ENCODE data around the gene RAD9A.

Gene RAD9A

DNA sequence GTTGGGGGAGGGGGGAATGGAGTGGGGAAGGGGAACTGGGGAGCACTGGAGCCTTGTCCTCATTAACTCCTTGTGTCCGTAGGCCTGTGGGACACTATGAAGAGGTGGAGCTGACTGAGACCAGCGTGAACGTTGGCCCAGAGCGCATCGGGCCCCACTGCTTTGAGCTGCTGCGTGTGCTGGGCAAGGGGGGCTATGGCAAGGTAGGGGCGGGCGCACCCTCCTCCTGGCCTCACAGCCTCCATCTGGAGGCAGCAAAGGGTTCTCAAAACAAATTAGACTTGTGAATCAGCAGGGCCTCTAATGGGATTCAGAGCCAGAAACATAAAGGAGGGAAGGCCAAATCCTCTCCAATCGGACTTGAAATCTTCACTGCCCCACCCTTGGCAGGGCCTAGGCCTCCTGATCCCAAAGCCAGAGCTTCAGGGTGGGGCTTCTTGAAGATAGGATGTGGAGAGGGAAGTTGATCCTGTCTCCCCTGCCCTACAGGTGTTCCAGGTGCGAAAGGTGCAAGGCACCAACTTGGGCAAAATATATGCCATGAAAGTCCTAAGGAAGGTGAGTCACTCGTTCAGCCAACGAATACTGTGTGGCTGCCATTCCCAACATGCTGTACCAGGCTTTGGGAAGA, 37.4 kb downstream of the RAD9A start:
- no peak for DNase-seq

DNA sequence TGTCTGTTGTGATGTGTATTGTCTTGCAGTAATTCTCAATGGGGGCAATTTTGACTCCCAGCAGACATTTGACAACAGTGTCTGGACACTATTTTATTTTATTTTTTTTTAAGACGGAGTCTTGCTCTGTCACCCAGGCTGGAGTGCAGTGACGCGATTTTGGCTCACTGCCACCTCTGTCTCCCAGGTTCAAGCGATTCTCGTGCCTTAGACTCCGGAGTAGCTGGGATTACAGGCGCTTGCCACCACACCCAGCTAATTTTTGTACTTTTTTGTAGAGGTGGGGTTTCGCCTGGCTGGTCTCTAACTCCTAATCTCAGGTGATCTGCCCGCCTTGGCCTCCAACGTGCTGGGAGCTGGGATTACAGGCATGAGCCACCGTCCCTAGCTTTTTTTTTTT, 37.9 kb downstream of the RAD9A start:
- no peak for DNase-seq

DNA sequence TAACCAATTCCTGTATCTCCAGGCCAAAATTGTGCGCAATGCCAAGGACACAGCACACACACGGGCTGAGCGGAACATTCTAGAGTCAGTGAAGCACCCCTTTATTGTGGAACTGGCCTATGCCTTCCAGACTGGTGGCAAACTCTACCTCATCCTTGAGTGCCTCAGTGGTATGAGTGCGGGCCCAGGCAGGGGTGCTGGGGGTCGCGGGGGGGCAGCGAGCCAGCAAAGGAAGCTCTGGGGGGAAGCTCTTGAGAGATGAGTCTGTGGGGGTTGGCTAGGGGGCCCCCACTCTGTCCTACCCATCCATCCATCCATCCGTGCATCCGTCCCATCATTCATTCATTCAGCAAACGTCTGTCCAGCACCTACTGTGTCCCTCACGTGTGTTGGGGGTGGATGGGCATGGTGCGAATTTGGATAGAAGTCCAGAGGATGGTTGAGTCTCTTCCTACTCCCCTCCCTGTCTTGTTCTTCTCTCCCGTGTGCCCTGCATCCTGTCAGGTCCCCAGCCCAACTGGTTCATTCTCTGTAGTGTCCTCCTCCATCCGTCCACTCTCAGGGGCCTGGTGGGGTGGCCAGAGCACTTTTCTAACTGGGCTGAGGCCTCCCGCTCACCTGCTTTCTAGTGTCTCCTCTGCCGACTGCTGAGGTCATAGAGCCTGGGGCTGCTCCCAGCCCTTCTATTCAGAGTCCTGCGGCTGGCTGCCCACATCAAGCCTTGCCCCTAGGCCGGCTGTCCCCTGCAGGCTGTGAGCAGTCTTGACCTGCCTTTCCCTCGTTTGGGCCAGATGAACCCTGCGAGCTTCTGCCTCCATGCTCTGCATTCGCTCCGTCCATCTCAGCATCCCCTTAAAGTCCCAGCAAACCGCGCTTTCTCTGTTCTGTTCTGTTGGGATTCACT, 39.8 kb downstream of the RAD9A start:
- DNase-seq, result no peak

DNA sequence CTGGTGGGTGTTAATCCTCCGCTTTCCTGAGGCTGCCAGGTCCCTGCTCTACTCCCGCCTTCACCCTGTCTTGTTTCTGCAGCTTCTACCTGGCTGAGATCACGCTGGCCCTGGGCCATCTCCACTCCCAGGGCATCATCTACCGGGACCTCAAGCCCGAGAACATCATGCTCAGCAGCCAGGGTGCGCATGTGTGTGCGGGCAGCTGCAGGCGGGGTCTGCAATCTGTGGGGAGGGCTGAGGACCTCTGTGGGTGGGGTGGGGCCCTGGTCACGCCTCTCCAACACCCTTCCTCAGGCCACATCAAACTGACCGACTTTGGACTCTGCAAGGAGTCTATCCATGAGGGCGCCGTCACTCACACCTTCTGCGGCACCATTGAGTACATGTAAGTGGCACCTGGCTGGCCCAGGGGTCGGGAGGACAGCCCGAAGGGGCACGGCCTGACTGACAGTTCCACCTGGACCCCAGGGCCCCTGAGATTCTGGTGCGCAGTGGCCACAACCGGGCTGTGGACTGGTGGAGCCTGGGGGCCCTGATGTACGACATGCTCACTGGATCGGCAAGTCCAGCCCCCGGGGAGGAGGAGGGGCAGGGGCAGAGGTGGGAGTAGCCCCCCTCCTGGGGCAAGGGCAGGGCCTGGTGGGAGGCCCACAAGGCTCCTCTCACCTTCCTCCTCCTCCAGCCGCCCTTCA, 41.0 kb downstream of the RAD9A start:
- DNase-seq, result no peak

DNA sequence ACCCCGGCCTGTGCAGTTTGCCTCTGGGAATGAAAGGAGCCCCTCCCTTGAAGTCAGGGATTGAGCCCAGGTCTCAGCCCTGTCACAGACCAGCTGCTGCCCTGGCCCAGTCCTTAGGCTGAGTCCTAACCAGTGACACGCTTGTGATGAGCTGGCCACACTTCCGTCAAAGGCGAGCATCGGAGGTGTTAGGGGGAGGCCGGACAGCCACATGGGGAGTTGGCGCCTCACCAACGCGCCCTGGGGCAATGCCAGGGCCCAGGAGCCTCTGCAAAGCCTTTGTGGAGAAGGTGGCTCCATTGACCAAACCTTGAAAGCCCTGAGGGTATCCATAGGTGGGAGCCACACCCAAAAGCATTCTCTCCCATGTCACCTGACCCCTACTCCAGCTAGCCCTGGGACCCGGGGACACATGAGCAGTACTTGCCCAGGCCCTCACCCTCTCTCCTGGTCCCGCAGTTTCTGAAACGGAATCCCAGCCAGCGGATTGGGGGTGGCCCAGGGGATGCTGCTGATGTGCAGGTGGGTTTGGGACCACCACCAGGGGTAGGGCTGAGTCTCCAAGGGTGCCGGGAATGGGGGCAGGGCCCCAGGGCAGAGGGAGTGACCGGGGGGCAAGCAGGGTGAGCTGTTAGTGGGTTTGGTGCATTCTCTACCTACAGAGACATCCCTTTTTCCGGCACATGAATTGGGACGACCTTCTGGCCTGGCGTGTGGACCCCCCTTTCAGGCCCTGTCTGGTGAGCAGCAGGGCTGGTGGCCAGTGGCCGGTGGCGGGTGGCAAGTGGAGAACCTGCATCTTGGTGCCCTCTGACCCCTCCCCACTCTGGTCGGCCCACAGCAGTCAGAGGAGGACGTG, 42.0 kb downstream of the RAD9A start:
- no peak for DNase-seq

DNA sequence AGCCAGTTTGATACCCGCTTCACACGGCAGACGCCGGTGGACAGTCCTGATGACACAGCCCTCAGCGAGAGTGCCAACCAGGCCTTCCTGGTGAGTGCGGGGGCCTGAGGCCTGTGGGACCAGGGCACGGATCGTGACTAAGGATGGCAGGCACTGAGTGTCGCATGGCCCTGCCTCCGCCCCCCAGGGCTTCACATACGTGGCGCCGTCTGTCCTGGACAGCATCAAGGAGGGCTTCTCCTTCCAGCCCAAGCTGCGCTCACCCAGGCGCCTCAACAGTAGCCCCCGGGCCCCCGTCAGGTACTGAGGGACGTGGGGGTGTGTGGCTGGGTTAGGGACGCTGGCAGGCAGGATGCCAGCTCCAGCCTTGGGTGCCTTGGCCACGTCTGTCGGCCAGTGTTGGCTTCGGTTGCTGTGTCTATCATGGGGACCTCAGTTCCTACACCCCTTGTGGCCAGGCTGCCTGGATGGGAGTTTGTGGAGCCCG, 42.7 kb downstream of the RAD9A start:
- no peak for DNase-seq

DNA sequence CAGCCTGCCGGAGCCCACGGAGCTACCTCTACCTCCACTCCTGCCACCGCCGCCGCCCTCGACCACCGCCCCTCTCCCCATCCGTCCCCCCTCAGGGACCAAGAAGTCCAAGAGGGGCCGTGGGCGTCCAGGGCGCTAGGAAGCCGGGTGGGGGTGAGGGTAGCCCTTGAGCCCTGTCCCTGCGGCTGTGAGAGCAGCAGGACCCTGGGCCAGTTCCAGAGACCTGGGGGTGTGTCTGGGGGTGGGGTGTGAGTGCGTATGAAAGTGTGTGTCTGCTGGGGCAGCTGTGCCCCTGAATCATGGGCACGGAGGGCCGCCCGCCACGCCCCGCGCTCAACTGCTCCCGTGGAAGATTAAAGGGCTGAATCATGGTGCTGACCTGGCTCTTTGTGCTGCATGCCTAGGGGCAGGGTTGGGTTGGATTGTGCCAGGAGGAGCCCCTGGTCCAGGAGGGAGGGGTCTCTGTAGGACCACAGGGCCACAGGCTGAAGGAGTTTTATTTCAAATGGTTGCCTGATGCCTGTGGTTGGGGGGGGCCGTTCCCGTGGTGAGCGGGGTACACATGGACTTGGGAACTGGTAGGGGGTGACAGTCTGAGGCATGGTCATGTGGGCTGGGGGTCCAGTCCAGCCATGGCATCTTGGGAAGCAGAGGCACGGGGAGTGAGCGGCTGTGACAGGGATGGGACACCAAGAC, 43.4 kb downstream of the RAD9A start:
- no peak for DNase-seq

DNA sequence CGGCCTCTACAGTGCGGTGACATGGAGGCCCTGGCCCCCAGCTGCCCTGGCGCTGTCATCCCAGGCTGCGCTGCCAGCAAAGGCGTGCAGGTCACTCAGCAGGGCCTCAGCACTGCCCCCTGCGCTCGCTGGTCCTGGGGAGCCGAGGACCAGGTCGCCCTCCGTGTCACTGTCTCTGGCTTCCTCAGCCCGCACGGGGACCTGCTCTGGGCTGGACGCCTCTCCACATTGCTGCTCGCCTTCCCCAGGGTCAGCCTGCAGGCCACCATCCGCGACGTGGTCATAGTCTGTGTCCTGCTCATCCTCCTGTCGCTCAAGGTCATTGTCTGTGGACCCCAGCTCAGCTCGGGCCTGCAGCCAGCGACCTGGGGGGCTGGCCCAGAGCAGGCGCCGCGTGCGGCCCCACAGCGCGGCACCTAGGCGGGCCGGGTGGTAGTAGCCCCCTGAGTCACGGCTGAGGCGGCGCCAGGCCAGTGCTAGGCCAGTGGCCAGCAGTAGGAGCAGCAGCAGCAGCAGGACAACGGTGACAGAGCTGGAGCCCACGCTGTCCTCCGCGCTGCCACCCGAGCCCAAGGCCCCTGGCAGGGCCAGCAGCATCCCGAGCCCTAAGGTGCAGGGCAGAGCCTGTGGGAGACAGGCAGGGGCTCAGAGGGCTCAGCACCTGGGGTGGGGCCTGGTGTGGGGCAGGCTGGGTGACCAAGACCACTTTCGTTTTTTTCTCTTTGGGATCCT, 44.1 kb downstream of the RAD9A start:
- no peak for DNase-seq

DNA sequence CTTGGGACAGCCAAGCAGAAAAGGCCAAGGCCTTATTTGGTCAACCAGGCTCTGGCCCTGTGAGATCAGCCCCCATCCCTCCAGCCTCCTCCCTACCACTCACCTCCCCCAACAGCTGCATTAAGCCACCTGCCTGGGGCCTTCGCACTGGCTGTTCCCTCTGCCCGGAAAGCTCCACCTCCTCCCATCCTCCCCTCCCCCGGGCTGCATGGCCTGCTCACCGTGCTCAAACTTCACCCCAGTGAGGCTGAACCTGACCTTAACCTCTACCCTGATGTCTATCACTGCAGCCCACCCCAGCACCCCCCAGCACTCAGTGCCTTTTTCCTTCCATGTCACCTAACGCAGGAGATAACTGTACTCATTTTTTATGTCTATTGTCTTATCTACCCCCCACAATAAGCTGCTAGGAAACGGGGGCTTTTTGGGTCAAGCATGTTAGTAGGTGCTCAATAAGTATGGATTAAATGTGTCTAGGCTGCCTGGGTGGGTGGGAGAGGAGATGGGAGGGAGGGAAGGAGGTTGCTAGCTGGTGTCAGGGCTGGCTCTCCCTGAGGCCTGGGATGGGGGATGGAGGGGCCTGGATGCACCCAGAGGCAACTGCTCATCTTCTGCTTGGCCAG, 44.8 kb downstream of the RAD9A start:
- DNase-seq, result no peak

DNA sequence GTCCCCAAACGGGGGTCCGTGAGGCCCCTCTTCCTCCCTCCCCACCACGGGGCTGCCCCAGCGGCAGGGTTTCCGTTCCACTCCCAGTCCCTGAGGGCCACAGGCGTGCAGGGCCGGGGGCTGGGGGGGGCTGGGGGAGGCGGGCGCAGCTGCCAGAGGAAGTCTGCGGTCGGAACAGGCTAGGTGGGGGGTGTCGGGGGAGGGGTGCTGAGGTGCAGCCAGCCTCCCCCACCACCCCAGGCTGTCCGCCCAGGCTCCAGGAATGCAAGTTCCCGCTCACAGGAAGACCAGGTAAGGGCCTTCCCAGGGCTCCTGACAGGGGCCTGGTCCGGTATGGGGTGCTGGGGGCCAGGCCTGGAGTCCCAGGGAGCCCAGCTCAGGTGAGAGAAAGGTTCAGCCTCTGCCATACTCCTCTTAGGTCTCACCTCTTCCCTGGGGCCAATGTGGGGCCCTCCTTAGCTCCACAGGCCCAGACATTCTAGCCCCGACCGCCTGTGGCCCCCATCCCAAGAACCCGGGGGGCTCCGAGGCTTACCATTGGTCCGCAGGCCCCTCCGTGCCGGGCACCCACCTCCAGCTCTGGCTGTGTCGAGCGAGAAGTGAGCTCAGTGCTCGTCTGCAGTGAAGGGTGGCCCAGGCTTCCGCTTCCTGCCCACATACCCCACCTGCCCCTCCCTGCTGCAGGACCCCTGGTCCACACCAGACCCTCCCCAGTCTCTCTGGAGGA, 45.5 kb downstream of the RAD9A start, which contains the start of gene PTPRCAP:
Gene PTPRCAP (minus strand): TSS at position 601 of the 727 bp plus-strand sequence. CDS start 63 bp downstream, at position 538.
- DNase-seq, result no peak

DNA sequence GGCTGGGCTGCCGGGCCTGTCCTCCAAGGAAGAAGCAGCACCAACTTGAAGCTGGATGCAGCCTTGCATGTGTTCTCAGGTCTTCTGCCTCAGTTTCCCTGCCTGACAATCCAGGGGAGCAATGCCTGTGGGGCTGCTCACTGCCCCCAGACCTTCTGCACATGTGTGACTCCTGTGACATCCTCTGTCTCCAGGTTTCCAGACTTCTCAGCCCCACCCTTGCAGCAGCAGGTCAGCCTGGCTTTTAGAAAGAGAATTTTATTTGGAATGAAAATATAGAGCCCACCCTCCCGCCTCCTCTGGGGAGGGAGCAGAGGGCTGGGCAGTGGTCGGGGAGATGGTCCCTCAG, 46.0 kb downstream of the RAD9A start:
- DNase-seq, result no peak

DNA sequence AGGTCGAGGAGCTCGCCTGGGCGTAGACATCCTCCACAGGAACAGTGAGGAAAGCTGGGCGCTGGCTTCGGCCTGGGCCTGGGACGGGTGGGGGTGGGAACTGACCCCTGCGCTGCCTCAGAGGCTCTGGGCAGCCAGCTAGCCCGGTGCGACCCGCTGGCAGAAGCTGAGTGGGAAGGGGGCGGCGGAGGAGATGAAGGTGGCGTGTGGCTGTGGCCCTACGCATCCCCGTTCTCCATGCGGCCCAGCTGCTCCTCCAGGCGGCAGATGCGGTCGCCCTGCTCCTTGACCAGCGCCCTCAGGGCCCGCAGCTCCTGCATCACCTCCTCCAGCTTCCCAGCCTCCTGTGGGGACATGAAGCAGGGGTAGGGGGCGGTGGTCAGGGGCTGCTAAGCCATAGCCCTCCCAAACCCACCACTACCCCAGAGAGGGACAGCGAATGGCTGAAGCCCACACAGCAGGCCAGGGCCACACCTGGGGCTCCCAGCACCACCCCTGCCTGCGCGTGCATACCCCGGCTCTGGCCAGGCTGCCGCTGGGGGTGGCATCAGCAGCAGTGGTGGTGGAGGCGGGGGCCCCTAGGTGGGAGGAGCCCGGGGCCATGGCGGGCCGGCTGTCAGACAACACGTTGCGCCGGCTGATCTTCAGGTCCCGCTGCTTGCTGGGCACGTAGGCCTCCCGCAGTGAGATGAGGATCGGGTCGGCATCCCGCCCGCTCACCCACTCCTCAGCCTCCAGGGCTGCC, 46.5 kb downstream of the RAD9A start:
- DNase-seq, result no peak

DNA sequence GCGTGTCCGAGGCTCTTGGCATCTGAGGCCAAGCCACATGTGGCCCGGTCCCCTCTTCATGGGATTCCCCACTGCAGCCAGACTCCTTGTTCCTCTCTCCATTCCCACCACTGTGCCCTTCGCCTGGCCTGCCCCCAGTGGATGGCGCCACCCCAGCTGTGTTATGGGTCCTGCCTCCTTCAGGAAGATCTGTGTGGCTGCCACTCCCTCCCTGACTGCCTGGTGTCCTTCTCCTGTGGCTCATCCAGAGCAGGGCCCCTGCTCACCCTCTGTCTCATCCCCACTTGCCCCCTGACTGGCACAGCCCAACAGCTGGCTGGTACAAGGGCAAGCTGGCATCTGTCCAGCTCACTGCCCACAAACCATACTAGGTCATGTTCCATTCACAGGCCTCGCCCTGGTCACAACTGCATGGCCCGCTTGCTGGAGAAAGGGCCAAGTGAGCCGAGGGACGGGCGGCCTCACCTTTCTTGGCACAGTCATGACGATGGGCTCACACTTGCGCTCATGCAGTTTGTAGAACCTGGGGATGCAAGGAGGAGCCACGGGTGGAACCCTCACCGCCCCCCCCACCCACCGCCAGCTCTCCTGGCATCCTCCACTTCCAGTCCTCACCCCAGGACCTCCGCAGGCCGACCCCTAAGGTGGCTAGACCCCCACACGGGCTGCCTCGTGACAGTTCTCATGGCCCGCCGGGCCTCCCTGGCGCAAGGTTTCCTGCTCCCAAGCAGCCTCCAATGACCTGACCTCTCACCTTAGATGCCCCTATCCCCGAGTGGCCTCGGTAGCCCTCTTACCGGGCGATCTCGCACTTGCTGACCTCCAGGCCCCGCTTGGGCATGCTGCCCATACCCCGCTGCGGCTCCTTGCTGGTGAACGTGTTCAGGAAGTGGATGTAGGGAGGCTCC, 47.8 kb downstream of the RAD9A start:
- no peak for DNase-seq

DNA sequence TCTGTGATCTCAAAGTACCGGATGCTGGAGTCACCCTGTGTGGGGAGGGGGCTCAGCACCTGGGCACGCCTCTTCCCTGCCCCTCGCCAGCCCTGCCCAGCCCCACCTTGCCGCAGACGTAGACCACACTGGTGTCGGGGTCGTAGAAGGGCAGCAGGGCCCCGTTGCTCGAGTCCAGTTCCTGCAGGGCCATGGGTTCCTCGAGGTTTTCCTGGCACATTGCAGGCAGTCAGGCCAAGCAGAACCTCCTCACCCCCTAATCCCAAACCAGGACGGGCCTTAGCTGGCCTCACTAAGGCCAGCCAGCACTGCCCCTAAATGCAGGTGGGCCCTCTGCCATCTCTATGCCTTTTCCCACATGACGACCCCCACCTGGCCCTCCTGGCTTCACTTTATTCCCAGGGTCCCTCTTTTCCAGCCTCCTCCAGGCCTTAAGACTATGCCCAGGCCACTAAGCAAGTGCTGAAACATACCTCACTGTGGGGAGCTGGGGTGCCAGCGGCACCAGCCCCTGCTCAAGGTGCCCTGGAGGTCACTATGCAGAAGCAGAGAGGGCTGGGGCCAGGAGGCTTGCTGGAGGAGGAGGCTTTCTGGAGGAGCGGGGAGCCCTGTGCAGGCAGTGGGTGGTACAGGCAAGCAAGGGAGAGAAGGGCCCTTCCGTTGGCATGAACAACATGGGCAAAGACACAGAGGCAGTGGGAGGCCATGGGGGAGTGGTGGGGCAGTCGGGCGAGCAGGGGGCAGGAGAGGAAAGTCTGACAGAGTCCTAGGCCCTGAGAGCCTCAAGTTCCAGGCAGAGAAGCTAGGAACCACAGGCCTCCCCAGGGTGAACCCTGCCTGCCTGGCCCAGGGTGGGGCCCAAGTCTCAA, 48.7 kb downstream of the RAD9A start:
- no peak for DNase-seq

DNA sequence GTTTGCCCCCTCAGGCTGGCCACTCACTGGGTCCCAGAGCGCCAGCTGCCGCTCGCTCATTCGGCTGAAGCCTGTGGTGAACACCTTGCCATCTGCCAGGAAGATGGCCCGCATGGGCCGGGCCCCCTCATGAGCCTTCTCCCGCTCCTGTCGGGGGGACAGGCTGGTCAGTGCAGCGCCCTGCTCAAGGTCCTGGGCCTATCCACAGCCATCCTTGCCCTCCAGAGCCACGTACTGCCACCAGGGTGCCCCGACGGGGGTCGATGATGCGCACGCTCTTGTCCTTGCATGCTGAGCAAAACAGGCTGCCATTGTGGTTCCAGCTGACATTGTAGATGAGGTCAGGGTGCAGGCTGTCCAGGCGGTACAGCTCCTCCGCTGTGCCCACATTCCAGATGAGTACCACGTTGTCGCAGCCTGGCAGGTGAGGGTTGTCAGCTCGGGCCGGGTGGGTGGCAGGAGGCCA, 49.3 kb downstream of the RAD9A start:
- no peak for DNase-seq

DNA sequence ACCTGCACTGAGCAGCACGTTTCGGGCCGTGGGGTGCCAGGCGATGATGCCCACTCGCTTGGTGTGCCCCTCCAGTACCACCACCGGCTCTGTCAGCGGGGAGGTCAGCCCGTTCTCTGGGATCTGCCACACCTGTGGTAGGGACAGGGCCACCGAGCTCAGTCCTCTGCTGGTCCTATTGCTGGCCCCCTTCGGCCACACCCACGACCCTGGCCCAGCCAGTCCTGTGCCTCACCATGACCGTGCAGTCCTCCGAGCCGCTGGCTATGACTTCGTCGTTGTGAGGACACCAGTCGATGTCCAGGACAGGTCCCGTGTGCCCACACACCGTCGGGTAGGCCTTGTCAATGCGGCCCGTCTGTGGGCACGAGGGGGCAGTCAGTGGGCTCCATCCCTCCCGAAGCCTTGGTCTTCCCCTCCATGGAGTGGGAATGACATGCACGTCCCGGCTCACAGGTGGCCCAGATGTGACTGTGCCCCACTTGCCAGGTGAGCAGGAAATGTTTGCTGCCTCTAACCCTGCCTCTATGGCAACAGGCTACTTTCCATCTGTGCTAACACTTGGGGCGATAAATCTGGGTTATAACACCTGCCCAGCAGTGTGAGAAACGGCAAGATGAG, 50.1 kb downstream of the RAD9A start:
- DNase-seq, result no peak
